Activated CD8-positive, alpha-beta T cell treated with anti-CD3 and anti-CD28 coated beads, Interleukin-2, amount 10 ng/mL, durations not matched to agents 7 days and 5 days (primary cell): ENCODE results near the gene RLN3. TPM values are rescaled to one million over a fixed set of nuclear protein-coding genes. Genes with fewer than 3 reads are reported as not detected.

Source experiments
- ATAC-seq: fragments of 150-1000 bp; cut with Tn5 transposase; one replicate; pipeline ENCODE4 v1.10.0; 2021; ENCODE audit warnings: moderate library complexity
- CTCF ChIA-PET: fragments of 350-600 bp; sonication (Branson Sonifier 250); formaldehyde crosslinking; loops from one replicate; lab custom pipeline; 2021; ENCODE audit warnings: antibody characterized with exemption; lab: Charles Lee
- POLR2A ChIA-PET: fragments of 350-600 bp; sonication (Branson Sonifier 250); formaldehyde crosslinking; loops from one replicate; lab custom pipeline; 2021; ENCODE audit warnings: antibody characterized with exemption; lab: Charles Lee
- DNase-seq: peaks from one replicate; pipeline ENCODE4 v3.0.0-alpha.2; 2020
- H3K27ac Mint-ChIP-seq: one replicate; pipeline ENCODE4 v1.8.0; 2021; ENCODE audit warnings: mild to moderate bottlenecking, mixed read lengths
- H3K27me3 Mint-ChIP-seq: one replicate; pipeline ENCODE4 v1.8.0; 2021; ENCODE audit warnings: low read depth, mixed read lengths
- H3K36me3 Mint-ChIP-seq: one replicate; pipeline ENCODE4 v1.8.0; 2021; ENCODE audit warnings: low read depth, mixed read lengths
- H3K4me1 Mint-ChIP-seq: one replicate; pipeline ENCODE4 v1.8.0; 2021; ENCODE audit warnings: low read depth, mixed read lengths
- H3K4me3 Mint-ChIP-seq: one replicate; pipeline ENCODE4 v1.8.0; 2021; ENCODE audit warnings: mild to moderate bottlenecking, mixed read lengths
- H3K9me3 Mint-ChIP-seq: one replicate; pipeline ENCODE4 v1.8.0; 2022; ENCODE audit warnings: mixed read lengths; ENCODE audit not compliant: insufficient read depth
- total RNA-seq, 2 experiments: library from RNA; stranded (reverse); gene quantifications; one replicate each; pipeline ENCODE4 v1.2.3, GENCODE V29; 2021

RLN3 gene
- total RNA-seq, 2 experiments from 2014 or later, result not detected

DNA sequence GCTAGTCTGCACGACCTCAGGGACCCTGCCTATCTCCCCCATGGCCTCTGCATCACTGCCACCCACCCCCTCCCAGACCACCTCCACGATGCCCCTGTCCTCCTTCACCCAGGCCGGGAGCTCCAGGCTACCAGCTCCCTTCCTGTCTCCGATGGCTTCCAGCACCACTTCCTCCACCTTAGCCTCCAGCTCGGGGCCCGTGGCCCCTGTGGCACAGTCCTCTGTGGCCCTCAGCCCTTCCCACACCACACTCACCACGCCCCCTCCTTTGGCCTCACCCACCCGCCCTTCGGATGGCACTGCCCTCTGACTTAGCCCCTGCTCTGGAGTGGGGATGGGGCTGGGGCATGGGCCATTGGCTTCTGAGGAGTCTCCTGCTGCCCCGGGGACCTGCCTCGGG is 26.8 kb downstream of the RLN3 start:
- POLR2A ChIA-PET, result no interaction called here
- peaks cover 30% of the 10 kb centered on the region for H3K27me3 Mint-ChIP-seq
- H3K4me1 Mint-ChIP-seq, result peaks cover 16% of the 10 kb centered on the region
- H3K4me3 Mint-ChIP-seq, result no peak overlapping the region
- H3K27ac Mint-ChIP-seq, result no peak overlapping the region
- no peak for DNase-seq
- CTCF ChIA-PET, result interaction anchor here (1.0 kb wide), 1 partner anchor 17 kb away, joined by 3 read pairs; the partner anchor contains the start of gene MISP3
- H3K9me3 Mint-ChIP-seq, result no peaks in the 10 kb centered on the region
- ATAC-seq, result no peak
- H3K36me3 Mint-ChIP-seq, result peaks cover 27% of the 10 kb centered on the region

DNA sequence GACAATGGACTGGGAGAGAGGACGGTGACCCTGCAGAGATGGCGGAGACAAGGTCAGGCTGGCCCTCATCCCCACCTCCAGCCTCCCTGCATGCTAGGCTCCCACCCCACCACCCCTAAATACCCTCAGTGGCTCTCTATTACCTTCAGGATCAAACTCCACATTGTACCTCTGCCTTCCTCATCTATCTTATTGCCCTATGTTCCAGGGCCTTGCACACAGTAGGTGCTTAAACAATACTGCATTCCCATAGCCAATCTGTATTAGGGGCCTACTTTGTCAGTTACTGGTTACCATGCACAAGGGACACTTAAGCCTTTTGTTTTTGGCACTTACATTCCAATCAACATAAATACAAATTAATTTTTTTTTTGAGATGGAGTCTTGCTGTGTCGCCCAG is 27.4 kb downstream of the RLN3 start:
- Mint-ChIP-seq H3K4me1 (peaks cover 16% of the 10 kb centered on the region), H3K27me3 (peaks cover 36% of the 10 kb centered on the region), H3K27ac (no peak overlapping the region), H3K9me3 (no peaks in the 10 kb centered on the region), H3K36me3 (peaks cover 23% of the 10 kb centered on the region), H3K4me3 (no peak overlapping the region)
- ChIA-PET CTCF (interaction anchor here (6.5 kb wide), 1 partner anchor 16 kb away, joined by 87 read pairs; the partner anchor contains the start of gene MISP3), POLR2A (no interaction called here)
- DNase-seq (no peak), ATAC-seq (no peak)

DNA sequence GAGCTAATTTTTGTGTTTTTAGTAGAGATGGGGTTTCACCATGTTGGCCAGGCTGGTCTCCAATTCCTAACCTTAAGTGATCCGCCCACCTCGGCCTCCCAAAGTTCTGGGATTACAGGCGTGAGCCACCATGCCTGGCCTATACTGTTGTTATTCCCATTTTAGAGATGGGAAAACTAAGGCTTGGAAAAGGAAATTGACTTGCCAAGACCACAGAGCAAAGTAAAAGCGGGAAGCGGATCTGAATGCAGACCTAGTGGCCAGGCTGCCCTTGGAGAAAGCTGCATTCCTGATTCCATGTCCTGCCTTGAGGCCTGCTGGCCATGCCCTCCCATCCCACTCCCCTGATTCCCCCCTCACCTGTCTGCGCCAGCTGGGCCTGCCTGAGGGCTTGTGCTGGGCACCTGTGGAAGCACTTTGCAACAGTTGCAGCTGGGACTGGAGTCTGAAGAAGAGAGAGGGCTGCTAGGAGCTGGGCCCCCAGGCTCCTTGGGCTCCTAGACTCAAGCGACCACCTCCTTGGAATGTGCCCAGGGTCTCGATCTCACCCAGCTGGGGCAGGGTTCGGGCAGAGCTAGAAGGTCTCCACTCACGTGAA is 28.2 kb downstream of the RLN3 start:
- Mint-ChIP-seq H3K27ac (no peak overlapping the region), H3K9me3 (no peaks in the 10 kb centered on the region), H3K36me3 (peaks cover 18% of the 10 kb centered on the region), H3K27me3 (peaks cover 40% of the 10 kb centered on the region), H3K4me1 (peaks cover 16% of the 10 kb centered on the region), H3K4me3 (no peak overlapping the region)
- ATAC-seq, result no peak
- CTCF ChIA-PET, result interaction anchor here (2.1 to 6.5 kb wide), 4 partner anchors 8 to 103 kb away, joined by 5 to 87 read pairs (median 9); partner anchors contain the start of genes DCAF15 and MISP3
- DNase-seq, result no peak
- POLR2A ChIA-PET, result no interaction called here

DNA sequence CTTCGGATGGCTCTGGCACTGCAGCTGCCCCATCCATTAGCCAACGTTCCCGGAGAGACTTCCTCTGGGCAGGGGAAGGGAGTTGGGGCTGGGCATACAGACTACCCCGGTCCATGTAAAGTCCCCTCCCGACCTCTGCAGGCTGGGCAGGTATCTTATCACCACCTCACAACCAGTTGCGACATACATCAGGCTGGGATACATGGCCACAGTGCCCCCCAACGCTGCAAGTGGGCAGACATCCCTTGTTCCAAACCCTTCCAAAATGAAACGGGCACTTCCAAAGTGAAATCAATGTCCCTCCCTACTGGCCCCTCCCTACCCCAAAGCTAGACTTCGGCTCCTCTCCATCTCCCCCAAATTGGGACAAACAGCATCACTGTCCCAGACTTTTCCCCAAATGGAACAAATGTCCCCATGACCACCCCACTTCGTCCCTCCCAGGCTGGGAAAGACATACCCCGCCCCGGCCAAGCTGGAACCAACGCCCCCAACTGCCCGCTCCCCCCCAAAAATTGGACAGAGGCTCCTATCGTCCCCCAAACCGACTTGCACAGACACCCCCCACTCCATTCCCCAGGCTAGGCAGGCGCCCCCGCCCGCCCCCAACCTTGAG is 28.9 kb downstream of the RLN3 start:
- Mint-ChIP-seq H3K27me3 (peaks cover 44% of the 10 kb centered on the region), H3K4me3 (no peak overlapping the region), H3K9me3 (no peaks in the 10 kb centered on the region), H3K4me1 (peaks cover 16% of the 10 kb centered on the region), H3K36me3 (peaks cover 14% of the 10 kb centered on the region), H3K27ac (no peak overlapping the region)
- POLR2A ChIA-PET, result interaction anchor here (0.6 to 0.7 kb wide), 3 partner anchors 13 to 267 kb away, joined by 3 to 4 read pairs (median 3); partner anchors contain the start of gene IL27RA
- CTCF ChIA-PET, result interaction anchor here (2.1 to 6.5 kb wide), 5 partner anchors 9 to 104 kb away, joined by 5 to 87 read pairs (median 10); partner anchors contain the start of genes DCAF15, IL27RA and MISP3
- DNase-seq (no peak), ATAC-seq (no peak)

DNA sequence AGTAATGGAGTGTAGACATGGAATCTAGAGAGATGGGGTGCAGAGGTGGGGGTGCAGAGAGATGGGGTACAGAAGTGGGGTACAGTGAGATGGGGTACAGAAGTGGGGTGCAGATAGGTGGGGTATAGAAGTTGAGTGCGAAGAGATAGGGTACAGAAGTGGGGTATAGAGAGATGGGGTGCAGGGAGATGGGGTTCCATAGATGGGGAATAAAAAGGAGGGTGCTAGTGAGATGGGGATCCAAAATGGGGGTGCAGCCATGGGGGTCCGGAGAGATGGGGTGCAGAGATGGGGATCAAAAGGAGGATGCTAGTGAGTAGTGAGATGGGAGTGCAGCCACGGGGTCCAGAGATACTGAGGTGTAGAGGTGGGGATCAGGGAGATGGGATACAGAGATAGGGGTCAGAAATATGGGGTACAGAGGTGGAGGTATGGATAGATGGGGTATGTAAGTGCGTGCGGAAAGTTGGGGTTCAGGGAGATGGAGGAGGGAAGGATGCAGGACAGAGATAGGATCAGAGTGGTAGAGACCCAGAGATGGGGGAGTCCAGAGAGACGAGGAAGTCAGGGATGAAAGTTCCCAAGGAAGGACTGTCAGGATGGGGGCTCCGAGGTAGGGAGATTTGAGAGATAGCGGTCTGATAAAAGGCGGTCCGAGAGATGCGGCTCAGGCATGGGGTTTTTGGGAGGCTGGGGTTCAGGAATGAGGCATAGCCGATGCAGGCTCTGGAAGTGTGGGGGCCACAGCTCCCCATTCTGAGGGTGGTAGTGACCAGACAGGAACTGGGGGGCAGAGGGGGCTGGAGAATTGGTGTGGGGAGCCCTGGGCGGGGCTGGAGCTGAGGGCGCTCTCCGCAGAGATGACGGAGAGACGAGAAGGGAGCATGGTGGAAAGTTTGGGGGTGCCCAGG is 30.5 kb downstream of the RLN3 start:
- Mint-ChIP-seq H3K27me3 (peaks cover 46% of the 10 kb centered on the region), H3K4me3 (peak overlapping the region; percentile 8), H3K27ac (no peak overlapping the region), H3K36me3 (no peaks in the 10 kb centered on the region), H3K4me1 (peaks cover 14% of the 10 kb centered on the region), H3K9me3 (no peaks in the 10 kb centered on the region)
- ChIA-PET CTCF (interaction anchor here (0.6 to 6.5 kb wide), 34 partner anchors 9 to 212 kb away, joined by 3 to 87 read pairs (median 5); partner anchors contain the start of genes ASF1B, DCAF15, IL27RA and MISP3), POLR2A (interaction anchor here (1.2 kb wide), 1 partner anchor 106 kb away, joined by 3 read pairs; the partner anchor contains the start of gene DCAF15)
- no peak for DNase-seq
- ATAC-seq, result peak; percentile 38

DNA sequence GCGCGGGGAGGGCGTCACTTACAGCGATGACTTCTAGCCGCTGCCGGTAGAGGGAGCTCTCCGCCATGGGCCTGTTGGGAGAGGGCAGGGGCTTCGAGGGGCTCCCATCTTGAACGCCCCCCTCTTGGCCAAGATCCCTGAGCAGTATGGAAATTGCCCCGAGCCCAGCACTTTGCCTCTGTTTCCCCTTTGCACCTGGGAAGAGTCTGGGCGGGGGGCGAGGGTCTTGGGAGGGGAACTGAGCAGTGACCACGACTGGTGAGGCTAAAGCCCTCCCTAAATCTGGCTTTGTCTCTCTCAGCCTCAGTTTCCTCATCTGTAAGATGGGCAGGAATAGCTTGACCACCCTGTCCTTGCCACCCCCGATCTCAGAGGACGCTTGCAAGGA is 31.1 kb downstream of the RLN3 start:
- no peaks in the 10 kb centered on the region for H3K36me3 Mint-ChIP-seq
- no peaks in the 10 kb centered on the region for H3K9me3 Mint-ChIP-seq
- H3K27me3 Mint-ChIP-seq, result peaks cover 46% of the 10 kb centered on the region
- ATAC-seq, result no peak
- ChIA-PET CTCF (interaction anchor here (0.6 to 6.5 kb wide), 37 partner anchors 9 to 212 kb away, joined by 3 to 87 read pairs (median 5); partner anchors contain the start of genes ASF1B, IL27RA, MISP3 and PODNL1), POLR2A (interaction anchor here (1.2 kb wide), 1 partner anchor 107 kb away, joined by 3 read pairs; the partner anchor contains the start of gene DCAF15)
- H3K27ac Mint-ChIP-seq, result no peak overlapping the region
- no peak overlapping the region for H3K4me3 Mint-ChIP-seq
- peak; percentile 67 for DNase-seq
- peaks cover 14% of the 10 kb centered on the region for H3K4me1 Mint-ChIP-seq

DNA sequence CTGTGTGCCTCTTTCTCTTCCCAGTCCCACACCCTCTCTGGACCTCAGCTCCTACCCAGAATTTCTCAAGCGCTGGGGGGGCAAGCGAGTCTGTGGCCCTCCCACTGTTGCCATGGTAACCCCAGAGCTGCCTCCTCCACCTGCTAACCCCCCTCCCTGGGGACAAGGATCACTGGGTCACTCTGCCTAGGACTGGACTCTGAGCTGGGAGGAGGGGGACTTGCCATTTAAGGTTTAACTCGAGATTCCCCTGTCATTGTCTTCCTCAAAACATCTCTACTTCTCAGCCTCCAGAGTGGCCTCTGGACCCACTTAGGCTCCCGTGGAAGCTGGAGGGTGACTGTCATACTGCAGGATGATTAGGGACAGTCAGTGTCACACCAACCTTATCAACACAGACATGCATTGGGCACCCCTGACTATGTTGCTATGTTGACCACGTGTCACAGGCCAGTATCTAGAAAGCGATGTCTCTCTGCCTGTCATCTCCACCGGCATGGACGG is 31.8 kb downstream of the RLN3 start:
- CTCF ChIA-PET, result interaction anchor here (0.7 to 6.5 kb wide), 35 partner anchors 10 to 213 kb away, joined by 3 to 87 read pairs (median 5); partner anchors contain the start of genes ASF1B, IL27RA, MISP3 and PODNL1
- Mint-ChIP-seq H3K4me1 (peaks cover 14% of the 10 kb centered on the region), H3K36me3 (no peaks in the 10 kb centered on the region), H3K9me3 (no peaks in the 10 kb centered on the region), H3K4me3 (no peak overlapping the region), H3K27ac (peak overlapping the region; percentile 20), H3K27me3 (peaks cover 46% of the 10 kb centered on the region)
- POLR2A ChIA-PET, result interaction anchor here (1.3 kb wide), 1 partner anchor 12 kb away, joined by 5 read pairs; no protein-coding TSS in a partner anchor
- DNase-seq (no peak), ATAC-seq (no peak)

DNA sequence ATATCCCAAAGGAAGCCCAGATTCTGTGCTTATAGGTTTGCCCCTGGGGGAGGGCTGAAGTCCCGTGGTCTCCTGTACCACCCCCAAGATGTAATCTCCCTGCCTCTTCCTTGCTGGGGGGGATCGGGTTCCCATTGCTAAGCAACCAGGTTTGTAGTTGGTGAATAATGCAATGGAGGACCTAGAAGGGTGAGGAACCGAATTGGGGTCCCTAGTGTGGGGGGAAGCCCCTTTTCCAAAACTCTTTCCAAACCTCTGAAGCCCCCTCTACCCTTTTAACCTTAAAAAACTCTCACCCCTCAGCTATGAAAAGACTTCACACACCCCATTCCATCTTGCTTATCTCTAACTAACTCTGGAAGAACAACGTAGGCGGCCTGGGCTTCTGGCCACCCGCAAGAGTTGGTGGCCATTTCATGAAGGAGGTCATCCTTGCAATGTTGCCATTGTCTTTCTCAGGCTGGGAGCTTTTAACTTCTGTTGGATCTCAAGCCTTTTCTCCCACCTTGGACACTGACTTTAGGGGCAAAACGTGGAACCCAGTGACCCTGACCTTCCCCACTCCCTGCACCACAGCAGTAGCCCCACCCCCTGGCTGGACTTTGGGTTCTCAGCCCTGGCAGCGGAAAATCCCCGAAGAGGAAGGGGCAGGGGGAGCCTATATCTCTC is 33.3 kb downstream of the RLN3 start:
- DNase-seq, result no peak
- no peak overlapping the region for H3K4me3 Mint-ChIP-seq
- H3K9me3 Mint-ChIP-seq, result no peaks in the 10 kb centered on the region
- peaks cover 41% of the 10 kb centered on the region for H3K27me3 Mint-ChIP-seq
- no peaks in the 10 kb centered on the region for H3K36me3 Mint-ChIP-seq
- no peak overlapping the region for H3K27ac Mint-ChIP-seq
- ChIA-PET POLR2A (no interaction called here), CTCF (interaction anchor here (0.7 to 6.5 kb wide), 9 partner anchors 10 to 180 kb away, joined by 3 to 87 read pairs (median 6); partner anchors contain the start of genes ASF1B, MISP3 and RFX1)
- no peak for ATAC-seq
- H3K4me1 Mint-ChIP-seq, result peaks cover 14% of the 10 kb centered on the region

DNA sequence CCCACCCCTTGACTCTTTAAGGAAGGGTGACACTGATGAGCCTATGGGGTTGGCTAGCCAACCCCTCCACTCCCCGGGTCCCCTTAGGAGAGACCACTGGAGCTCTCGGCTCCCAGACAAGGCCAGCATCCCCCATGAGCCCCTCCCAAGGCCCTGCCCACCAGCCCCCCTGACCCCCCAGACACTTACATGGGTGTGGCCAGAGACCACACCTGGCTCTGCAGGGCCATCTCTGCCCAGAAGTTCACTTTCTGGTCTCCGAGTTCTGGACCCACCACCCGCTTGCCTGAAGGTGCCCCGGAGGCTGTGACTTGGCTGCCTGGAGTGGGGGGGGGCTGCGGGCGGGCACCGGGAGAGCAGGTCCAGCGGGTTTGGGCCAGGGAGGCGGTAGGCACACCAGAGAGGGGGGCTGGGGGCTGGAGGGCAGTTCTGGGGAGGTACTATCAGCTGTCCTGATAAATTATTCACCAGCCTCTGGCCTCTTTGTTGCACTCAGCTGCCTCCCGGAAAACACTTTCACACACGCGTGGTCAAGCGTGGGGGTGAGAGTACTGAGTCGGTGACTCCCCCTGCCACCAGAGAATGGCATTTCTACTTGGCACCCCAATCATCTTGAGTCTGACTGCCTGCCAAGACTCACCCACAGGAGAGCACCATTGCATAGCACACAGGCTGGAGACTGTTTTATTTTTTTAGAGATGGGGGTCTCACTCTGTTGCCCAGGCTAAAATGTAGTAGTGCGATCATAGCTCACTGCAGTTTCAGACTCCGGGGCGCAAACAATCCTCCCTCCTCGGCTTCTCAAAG is 34.0 kb downstream of the RLN3 start, which contains the start of gene PALM3:
Gene PALM3, minus strand, starts transcription at position 326 of the 807 bp plus-strand sequence. Its CDS starts 96 bp downstream, at position 230.
- H3K27me3 Mint-ChIP-seq, result peaks cover 40% of the 10 kb centered on the region
- no peak for DNase-seq
- H3K4me1 Mint-ChIP-seq, result peaks cover 14% of the 10 kb centered on the region
- no peaks in the 10 kb centered on the region for H3K9me3 Mint-ChIP-seq
- no peak within 1 kb of the TSS for H3K4me3 Mint-ChIP-seq
- ChIA-PET POLR2A (no interaction called here), CTCF (interaction anchor here (0.8 to 6.5 kb wide), 5 partner anchors 9 to 181 kb away, joined by 3 to 87 read pairs (median 6); partner anchors contain the start of genes ASF1B and MISP3)
- no peak for ATAC-seq
- no peaks in the 10 kb centered on the region for H3K36me3 Mint-ChIP-seq
- no peak within 1 kb of the TSS for H3K27ac Mint-ChIP-seq

DNA sequence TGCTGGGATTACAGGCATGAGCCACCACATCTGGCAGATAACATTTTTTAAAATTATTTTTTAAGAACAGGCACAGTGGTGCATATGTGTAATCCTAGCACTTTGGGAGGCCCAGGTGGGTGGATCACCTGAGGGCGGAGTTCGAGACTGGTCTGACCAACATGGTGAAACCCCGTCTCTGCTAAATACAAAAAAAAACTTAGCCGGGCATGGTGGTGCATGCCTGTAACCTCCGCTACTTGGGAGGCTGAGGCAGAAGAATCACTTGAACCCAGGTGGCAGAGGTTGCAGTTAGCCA is 34.6 kb downstream of the RLN3 start:
- ATAC-seq, result no peak

More for the DNA sequence above, 34.6 kb downstream of the RLN3 start:
- no peak overlapping the region for H3K4me3 Mint-ChIP-seq
- H3K27me3 Mint-ChIP-seq, result peaks cover 38% of the 10 kb centered on the region
- no peak overlapping the region for H3K27ac Mint-ChIP-seq
- H3K4me1 Mint-ChIP-seq, result peaks cover 14% of the 10 kb centered on the region
- H3K9me3 Mint-ChIP-seq, result no peaks in the 10 kb centered on the region
- ChIA-PET CTCF (no interaction called here), POLR2A (no interaction called here)
- DNase-seq, result no peak
- H3K36me3 Mint-ChIP-seq, result no peaks in the 10 kb centered on the region
